NCI-H128 (cell line): ENCODE results near the gene FHL3.
"Not testable (repeated sequence)": the region's sequence is repeated elsewhere in the genome, so short reads cannot be mapped to it uniquely, and the experiment has no call there.

Experiments used
- DNase-seq: peaks from one replicate; lab custom pipeline; 2025; ENCODE audit not compliant: unreplicated experiment; lab: John Stamatoyannopoulos, UW

The FHL3 gene

DNA sequence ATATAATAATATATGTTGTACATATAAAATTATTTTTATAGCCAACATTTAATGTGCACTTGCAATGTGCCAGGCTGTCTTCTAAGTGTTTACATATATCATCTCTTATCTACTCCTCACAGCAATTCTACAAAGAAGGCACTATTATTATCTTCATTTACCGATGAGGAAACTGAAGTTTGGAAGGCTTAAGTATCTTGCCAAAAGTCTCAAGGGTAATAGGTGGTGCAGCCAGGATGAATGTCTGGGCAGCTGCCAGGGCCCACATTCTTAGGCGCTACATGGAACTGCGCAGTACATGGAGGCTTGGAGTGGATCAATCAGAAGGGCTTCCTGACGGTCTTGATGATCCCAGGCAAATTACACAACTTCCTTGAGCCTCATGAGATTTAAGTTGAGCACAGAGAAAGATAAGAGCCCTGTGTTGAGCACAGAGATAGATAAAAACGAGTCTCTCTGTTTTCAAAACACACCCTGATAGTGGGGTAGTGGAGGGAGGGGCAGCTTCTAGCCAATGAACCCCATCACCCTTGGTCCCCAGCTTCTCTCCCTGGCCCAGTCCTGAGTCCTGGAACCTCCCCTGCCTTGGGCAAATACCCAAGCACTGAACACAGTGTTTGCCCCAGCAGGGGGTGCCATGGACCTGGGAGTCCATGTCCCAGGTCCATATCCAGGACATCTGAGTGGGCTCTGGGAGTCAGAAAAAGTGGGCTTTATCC lies 32.1 kb upstream of the FHL3 start:
- DNase-seq = no peak

DNA sequence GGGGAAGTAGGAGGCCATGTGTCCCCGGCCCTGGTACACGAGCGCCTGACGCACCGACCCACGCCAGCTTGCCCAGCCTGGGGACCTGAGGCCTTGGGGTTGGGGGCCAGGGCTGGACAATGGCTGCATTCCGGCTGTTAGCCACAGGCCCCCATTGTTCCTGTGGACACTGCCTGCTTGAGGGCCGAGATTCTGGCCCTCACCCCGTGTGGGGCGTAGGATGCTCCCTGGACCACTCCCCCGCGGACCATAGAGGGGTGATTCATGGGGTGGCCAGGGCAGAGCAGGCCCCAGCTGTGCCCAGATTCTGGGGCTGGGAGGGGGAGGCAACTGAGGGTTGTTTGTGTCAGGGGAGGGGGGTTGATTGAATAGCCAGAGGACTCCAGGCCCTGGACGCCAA lies 29.6 kb upstream of the FHL3 start:
- no peak for DNase-seq

DNA sequence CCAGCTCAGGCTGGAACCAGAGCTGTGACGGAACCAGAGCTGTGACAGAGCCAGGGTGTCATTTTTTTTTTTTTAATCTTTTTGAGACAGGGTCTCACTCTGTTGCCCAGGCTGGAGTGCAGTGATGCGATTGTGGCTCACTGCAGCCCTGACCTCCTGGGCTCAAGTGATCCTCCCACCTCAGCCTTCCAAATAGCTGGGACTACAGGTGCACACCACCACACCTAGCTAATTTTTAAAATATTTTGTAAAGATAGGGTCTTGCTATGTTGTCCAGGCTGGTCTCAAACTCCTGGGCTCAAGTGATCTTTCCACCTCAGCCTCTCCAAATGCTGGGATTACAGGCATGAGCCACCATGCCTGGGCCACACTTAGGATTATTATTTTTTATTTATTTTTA lies 27.7 kb upstream of the FHL3 start:
- not testable (repeated sequence) for DNase-seq

DNA sequence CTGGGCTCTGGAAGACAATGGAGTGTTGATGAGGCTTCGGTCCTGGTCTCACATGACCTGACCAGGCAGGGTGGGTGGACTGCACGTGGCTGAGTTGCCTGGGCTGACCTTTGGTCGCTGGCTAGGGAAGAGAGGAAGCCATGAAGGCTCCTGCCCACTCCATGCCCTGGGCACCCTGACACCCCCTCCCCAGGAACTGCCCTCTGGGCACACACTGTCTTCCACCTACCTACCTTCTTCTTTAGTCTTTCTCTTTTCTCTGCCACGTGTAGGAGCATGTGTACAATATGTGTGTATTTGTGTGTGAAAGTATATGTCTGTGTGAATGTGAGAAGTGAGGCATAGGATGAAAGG lies 26.2 kb upstream of the FHL3 start:
- no peak for DNase-seq

DNA sequence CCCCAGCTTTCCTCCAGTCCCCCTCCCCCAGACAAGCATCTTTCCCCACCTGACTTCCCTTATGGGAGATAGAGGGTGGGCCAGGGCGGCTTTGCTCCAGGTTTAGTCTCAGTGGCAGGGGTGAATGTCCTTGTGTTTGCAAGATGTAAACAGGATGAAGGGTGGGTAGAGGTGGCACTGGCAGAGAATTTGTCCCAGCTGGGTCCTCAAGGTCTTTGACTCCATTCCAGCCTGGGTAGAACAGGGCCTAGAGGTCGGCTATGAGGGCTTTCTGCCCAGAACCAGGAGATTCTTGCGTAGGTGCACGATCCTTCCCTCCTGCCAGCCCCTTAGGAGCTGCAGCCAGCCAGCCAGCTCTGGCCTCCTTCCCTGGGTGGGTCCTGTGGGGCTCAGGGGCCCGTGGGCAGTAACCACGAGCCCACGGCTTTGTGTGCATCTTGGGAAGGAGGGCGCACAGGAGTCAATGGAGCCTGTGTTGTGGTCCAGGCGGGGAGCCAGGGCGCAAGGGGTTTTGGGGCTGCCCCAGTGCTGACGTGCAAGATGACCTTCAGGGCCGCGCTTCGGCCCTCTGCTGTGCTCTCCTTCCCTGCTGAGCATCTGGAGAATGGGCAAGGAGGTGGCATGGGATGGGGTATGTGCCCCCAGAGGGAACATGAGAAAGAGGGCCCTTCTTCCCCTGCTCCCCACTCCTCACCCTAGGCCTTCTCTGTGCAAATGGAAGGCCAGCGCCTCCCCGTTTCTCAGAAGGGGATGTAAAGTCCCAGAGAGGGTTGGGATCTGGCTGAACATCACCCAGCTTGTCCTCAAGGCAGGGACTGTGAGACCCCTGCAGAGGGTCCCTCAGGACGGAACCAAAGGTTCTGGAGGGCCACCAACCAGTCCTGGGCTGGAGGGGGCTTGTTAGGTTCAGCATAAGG lies 25.5 kb upstream of the FHL3 start:
- DNase-seq = no peak

DNA sequence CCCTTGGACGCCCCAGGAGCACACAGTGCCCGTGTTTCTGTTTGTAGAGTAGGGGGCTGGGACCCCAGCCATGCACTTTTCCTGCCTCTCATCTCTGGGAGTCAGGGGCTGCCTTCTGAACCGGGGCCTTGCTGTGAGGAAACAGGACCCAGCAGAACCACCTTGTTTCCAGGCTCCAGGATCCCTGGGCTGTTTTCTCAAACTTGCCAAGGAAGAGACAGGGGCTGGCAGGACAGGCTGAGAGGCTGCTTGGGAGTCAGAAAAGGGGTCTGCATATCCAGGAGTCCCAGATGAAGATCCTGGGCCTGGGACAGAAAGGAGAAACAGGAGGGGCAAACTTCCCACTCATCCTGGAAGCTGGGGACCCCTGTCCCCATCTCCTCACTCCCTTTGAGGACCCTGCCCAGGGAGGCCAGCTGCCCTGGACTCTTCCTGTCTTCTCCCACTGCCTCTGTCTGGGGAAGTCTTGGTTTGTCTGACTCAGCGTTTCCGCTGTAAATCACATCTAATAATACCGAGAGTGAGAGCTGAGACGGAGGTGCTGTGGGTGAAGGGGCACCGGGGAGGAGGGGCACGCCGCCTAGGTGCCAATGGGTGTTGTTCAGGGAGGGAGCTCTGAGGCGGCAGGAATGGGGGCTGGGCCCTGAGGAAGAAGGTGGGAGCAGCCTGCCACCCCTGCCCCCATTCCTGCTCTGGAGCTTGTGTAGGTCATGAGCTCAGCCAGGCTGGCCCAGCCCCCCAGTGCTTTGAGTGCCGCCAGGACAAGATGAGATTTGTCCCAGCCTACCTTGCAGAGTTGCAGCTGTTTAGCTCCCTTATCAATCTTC lies 24.6 kb upstream of the FHL3 start:
- DNase-seq = no peak

DNA sequence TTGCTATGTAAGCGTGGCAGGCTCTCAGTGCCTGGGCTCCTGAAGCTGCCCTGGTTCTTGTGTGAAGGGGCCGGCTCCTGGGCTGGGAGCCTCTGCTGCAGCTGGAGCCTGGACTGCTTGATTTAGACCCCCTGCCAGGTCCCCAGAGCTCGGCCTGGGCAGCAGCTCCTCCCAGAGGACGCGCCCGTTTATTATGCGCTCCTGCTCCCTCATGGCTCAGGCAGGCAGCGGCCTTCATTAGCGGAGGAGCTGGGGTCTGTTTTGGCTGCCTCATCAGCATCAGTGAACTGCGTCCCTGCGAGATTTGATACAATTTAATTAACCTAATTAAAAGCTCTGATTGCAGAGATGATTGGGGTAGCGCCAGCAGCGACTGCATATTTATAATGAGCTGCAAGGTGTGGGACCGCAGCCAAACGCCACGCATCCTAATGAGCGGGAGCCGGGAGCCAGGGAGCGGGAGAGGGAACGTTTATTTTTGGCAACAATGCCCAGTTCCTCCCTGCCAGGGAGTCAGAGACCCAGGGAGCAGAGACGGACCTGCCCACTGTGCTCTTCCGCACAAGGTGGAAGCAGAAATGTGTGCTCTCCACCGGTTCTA lies 23.9 kb upstream of the FHL3 start:
- no peak for DNase-seq

DNA sequence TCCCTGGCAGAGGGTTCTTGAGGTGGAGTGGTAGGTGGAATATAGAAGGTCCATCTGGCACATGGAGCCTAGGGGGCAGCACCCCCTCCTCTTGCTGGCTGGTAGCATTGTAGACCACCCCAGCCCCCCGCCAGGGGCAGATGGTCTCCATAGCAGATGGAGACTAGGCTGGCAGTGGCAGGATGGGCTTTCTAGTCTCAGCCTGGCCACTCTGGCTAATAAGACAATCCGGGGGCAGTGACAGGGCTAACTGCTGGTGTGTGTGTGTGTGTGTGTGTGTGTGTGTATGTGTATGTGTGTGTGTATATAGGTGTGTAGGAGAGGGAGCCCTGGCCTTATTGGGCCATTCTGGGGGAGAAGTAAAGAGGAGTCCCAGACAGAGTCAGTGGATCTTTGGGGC lies 23.4 kb upstream of the FHL3 start:
- DNase-seq = no peak

DNA sequence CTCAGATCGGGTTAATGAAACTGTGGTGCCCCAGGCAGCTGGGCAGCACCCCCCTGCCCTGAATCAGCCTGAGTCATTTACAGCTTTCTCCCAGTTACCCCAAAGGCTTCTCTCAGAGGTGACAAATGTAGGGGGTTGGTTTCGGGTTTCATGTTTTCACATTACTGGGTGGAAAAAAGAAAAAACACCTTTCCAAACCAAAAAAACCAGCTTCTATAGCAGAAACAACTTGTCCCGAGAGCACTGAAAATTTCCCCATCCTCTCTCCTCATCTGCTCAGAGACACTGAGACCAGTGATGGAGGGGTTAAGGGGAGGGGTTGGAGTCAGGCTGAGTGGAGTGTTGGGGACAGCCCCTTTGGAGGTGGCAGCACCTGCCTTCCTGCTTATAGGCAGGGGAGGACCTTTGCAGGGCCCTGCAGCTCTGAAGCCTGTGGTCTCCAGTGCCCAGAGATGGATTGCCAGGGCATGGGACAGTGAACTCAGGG lies 22.8 kb upstream of the FHL3 start:
- DNase-seq = no peak

DNA sequence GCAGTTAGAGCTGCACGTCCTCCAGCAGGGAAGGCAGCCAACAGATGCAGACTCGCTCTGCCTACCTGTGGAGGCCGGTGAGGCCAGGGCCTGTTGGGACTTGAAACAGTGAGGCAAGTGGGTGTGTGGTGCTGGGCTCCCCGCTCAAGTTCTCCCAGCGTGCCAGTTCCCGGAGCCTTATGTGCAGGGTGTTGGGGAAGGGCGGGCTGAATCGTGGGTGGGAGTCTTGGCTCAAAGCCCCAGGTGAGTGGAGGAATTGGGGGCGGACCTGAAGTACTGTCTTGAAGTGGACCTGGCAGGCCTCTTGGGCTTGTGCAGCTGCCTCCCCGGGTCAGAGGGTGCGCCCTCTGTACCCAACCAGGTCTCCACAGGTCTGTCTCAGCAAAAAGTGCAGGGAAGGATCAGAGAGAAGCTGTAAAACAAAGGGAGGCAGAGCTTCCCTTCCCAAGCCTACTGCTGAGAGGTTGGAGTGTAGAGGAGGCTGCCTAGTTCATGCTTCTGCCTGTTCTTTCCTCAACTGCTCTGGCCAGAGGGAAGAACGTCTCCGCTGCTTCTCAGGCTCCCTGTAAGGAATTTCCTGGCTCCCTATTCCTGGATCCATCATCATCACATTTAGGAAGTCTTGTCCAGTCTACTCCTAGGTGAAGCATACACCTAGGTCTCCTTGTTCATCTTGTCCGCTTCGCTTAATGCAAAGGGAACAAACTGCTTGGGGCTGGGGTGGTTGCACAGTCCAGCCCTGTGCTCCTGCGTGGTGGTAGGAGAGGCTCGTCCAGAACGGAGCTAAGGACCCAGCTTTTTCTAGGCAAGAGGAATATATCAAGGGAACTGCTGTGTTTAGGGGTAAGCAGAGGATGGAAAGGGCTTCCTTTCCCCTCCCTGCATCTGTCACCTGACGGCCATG lies 22.1 kb upstream of the FHL3 start:
- no peak for DNase-seq

DNA sequence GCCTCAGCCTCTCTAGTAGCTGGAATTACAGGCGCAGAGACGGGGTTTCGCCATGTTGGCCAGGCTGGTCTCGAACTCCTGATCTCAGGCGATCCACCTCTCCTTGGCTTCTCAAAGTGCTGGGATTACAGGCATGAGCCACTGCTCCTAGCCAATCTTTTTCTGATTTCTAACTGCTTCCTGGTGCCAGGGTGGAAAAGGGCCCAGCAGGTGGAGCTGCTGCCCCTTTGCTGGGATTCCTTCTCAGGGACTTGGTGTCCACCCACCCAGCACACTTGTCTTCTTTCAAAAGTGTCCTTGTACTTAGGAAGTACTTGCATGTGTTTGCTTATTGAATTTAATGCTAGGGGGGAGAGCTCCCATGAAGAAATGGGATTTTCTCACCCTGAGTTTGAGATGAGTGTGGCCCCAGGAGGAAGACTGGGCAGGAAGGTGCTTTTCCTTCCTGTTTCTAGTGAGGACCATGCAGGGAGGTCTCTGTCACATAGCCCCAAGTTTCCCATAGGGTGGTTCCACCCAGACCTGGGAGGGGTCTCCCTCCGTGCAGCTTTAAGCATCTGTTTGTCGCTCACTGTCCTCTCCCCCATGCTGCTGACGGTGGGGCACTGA lies 21.4 kb upstream of the FHL3 start:
- no peak for DNase-seq

DNA sequence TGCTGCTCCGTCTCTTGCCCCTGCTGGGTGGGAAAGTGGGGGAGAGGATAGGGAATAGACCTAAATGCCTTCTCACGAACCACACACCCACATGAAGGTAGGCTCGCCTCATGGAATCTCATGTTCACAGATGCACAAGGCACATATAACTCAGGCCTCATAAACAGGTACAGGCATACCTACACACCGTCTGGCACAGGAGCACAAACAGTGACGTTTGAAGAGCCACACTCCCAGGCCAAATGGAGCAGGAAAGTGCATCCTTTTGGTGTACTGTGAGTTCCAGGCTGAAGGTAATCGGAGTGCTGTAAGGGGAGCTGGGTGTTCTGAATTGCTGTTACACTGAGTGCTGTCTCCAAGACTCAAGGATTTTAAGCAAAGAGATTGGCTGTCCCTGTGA lies 20.4 kb upstream of the FHL3 start:
- no peak for DNase-seq

DNA sequence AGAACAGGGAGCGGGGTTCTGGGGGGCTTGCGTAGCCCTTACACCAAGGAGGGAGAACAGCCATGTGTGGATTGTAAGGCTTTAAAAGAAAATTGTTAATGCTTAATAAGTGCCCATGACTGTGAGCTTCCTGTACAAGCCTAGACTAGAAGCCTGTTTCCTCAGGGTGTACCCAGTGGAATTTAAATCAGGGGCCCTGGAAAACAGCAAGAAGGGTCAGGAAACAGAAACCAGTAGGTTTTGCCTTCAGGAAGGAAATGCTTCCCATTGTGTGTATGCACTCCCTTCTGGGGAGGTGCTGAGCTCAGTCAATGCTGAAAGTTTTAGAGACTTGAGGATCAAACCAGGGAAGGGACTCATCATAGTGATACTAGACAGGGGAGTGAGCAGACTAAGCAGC lies 19.9 kb upstream of the FHL3 start:
- DNase-seq = no peak

DNA sequence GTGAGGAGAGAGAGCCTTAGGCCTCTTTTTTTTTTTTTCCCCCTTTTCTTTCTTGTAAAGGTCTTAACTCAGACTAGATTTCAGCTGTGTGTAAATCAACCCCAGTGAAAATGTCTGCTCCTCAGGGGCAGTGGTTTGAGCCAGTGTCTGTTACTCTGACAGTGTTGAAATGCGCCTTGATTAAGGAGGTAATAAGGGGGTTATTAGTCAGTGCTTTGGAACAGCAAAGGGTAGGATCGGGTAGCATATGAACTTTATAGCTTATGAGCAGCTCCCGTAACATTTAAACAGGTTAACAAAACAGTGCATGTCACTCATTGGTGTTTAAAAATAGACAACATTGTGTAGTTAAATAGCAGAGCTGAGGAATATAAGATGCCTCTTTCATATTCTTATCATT lies 17.5 kb upstream of the FHL3 start:
- no peak for DNase-seq

DNA sequence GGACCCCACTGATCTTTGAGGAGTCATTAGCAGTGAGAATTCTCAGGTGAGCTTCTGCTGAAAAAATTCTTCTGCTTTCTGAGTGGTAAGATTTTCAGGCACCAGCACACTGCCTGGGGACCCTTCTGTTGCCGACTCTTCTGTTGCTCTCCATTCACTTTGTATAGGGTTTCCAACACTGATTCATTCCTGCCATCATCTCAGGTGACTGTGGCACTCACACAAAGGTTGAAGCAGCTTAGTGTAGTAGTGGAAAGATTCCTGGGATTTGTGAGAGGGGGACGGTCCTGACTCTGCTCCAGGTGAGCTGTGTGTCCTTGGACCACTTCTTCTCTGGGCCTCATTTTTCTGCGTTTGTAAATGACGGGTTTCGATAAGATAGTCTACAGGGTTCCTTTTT lies 16.7 kb upstream of the FHL3 start:
- no peak for DNase-seq

DNA sequence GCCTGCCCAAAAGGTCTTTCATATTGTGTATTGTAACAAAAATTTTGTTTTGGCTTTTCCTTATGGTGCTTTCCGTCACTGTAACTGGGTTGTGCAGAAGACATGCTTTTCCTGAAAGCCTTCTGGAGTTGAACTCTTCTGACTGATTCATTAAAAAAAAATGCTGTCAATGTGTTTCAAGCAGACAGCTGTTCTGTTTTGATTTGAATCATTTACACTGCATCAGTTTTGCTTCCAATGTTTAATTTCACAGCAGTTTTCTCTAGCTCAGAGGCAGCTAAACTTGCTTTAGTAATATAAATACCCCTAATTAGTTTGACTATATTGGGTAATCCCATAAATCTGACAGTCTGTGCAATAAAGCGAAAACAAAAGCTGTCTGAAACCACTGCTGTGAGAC lies 15.1 kb upstream of the FHL3 start:
- DNase-seq = no peak

DNA sequence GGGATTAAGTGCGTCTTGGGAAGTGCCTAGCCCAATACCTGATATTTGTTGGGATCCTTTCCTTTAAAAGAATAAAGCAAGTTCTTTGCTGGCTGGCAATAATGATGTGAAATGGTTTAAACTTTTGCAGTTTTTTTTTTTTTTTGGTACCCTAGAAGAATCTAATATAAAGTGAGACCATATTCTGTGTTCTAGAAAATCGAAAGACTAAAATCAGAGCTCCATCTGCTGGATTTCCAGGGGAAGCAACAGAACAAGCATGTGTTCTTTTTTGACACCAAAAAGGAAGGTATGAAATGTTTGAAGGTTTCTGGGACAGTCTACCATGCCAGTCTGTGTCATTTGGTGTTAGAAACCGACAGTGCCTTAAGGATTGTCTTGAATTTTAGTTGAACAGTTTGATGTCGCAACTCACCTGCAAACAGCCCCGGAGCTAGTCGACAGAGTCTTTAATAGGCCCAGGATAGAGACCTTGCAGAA lies 13.6 kb upstream of the FHL3 start:
- DNase-seq = no peak

DNA sequence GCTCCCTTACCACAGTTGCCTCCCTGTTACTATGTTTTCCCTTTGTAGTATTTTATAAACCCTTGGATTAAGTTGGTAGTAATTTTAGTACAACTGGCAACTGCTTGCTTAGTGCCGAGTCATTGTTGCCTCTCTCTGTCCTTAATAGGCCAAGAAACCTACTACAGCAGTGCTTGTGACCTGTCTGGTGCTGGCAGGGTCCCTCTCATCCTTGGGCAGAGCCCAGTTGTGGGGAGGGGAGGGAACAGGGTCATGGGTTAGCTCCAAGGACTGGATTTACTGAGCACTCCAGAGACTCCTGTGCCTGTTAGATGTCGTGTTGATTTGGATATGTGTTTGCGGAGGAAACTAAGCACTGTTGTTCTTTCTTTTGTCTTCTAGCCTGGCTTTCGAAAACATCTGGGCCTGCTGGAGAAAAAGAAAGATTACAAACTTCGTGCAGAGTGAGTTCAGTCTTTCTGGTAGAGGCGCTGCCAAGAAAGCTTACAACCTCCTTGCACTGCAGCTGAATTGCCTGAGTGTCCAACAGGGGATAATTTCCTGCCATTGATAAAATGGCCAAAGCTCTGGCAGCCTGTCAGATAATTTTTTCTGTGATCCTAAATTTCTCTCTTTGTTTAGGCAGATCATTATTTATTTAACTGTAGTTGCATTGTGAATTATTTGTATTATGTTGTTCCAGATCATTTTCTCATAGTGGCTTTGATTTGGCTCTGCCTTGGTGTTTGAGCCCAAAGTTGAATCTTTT lies 10.8 kb upstream of the FHL3 start:
- no peak for DNase-seq
